ENCODE results near the gene MAPRE3.

The MAPRE3 gene

DNA sequence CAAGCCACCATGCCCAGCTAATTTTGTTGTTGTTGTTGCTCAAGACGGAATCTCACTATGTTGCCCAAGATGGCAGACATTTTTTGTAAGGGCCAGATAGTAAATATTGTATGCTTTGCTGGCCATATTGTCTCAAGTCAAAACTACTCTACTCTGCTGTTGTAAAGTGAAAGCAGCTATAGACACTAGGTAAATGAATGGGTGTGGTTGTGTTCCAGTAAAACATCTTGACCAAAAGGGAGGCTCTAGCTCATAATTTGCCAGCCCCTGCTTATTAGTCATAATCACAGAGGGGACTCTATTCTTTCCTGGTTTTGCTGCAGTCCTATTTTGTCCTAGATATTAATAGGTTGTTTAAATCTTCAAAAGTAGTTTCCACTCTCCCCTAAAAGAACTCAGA is 24.5 kb downstream of the MAPRE3 start:
- TF ChIP-seq, protein P1, sequence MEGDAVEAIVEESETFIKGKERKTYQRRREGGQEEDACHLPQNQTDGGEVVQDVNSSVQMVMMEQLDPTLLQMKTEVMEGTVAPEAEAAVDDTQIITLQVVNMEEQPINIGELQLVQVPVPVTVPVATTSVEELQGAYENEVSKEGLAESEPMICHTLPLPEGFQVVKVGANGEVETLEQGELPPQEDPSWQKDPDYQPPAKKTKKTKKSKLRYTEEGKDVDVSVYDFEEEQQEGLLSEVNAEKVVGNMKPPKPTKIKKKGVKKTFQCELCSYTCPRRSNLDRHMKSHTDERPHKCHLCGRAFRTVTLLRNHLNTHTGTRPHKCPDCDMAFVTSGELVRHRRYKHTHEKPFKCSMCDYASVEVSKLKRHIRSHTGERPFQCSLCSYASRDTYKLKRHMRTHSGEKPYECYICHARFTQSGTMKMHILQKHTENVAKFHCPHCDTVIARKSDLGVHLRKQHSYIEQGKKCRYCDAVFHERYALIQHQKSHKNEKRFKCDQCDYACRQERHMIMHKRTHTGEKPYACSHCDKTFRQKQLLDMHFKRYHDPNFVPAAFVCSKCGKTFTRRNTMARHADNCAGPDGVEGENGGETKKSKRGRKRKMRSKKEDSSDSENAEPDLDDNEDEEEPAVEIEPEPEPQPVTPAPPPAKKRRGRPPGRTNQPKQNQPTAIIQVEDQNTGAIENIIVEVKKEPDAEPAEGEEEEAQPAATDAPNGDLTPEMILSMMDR (IDR thresholded peaks at IDR 0.05; ENCODE audit: low read depth, low read length) = no peak
- TF ChIP-seq EZH2phosphoT487 (IDR thresholded peaks at IDR 0.05; ENCODE audit: low read depth) = no peak

DNA sequence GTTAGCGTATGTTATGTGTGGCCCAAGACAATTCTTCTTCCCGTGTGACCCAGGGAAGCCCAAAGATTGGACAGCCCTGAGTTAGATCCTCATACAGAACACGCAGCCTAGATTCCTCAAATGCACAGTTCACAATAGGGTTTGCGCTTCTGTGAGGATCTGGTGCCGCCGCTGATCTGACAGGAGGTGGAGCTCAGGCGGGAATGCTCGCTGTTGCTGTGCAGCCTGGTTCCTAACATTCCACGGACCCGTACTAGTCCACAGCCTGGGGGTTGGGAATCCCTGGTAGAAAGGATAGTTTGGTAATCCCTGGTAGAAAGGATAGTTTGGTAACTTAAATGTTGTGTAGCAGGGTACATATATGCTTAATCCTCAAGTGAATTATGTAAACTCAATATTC is 27.0 kb downstream of the MAPRE3 start:
- no peak overlapping the region for H3K4me2 ChIP-seq (ENCODE audit: low read length)

More for the DNA sequence above, 24.5 kb downstream of the MAPRE3 start:
- H2AFZ ChIP-seq (ENCODE audit: low read depth, low read length) = no peak overlapping the region
- no peaks in the 10 kb centered on the region for H4K20me1 ChIP-seq (ENCODE audit: insufficient read depth, low read length)
- no peak overlapping the region for H3K4me3 ChIP-seq (ENCODE audit: low read length)
- no peaks in the 10 kb centered on the region for H3K36me3 ChIP-seq (replicated peaks; ENCODE audit: low read depth, low read length)
- no peaks in the 10 kb centered on the region for H3K4me1 ChIP-seq (ENCODE audit: low read length)
- H3K79me2 ChIP-seq (ENCODE audit: low read length) = no peaks in the 10 kb centered on the region
- H3K4me2 ChIP-seq (ENCODE audit: low read length) = no peak overlapping the region
- peaks cover 16% of the 10 kb centered on the region for H3K27me3 ChIP-seq (ENCODE audit: low read depth, low read length)
- H3K9ac ChIP-seq (ENCODE audit: low read length) = no peak overlapping the region
- no peak overlapping the region for H3K27ac ChIP-seq (ENCODE audit: low read length)
- H3K9me3 ChIP-seq (ENCODE audit: insufficient read depth, low read length) = no peaks in the 10 kb centered on the region

DNA sequence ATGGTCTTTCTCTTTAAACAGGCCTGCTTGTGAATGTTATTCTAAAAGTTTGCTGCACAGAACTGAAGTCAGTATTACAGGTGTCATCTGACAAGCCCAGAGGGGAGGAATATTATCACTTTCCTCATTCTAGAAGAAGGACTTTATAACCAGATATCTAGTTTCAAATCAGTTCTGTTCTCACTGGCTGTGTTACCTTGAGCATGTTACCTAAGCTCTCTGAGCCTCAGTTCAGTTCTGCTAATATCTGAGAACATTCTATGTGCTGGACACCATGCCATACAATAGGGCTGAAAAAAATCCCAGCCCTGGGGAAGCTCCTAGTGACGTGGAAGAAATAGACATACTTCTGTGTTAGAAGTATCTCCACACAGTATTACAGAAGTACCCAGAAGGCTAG is 27.9 kb downstream of the MAPRE3 start:
- Histone ChIP-seq H3K27ac (ENCODE audit: low read length) (no peak overlapping the region), H3K79me2 (ENCODE audit: low read length) (no peaks in the 10 kb centered on the region), H3K4me1 (ENCODE audit: low read length) (peaks cover 13% of the 10 kb centered on the region), H3K9me3 (ENCODE audit: insufficient read depth, low read length) (no peaks in the 10 kb centered on the region), H3K9ac (ENCODE audit: low read length) (no peak overlapping the region), H3K36me3 (replicated peaks; ENCODE audit: low read depth, low read length) (no peaks in the 10 kb centered on the region), H3K4me3 (ENCODE audit: low read length) (no peak overlapping the region), H3K27me3 (ENCODE audit: low read depth, low read length) (peaks cover 16% of the 10 kb centered on the region), H2AFZ (ENCODE audit: low read depth, low read length) (no peak overlapping the region), H3K4me2 (ENCODE audit: low read length) (no peak overlapping the region), H4K20me1 (ENCODE audit: insufficient read depth, low read length) (no peaks in the 10 kb centered on the region)
- TF ChIP-seq EZH2phosphoT487 (IDR thresholded peaks at IDR 0.05; ENCODE audit: low read depth) = no peak
- TF ChIP-seq, protein P1 (IDR thresholded peaks at IDR 0.05; ENCODE audit: low read depth, low read length) = no peak

More for the DNA sequence above, 27.0 kb downstream of the MAPRE3 start:
- H3K9me3 ChIP-seq (ENCODE audit: insufficient read depth, low read length) = no peaks in the 10 kb centered on the region
- H3K79me2 ChIP-seq (ENCODE audit: low read length) = no peaks in the 10 kb centered on the region
- peaks cover 5% of the 10 kb centered on the region for H3K4me1 ChIP-seq (ENCODE audit: low read length)
- no peaks in the 10 kb centered on the region for H3K36me3 ChIP-seq (replicated peaks; ENCODE audit: low read depth, low read length)
- no peaks in the 10 kb centered on the region for H4K20me1 ChIP-seq (ENCODE audit: insufficient read depth, low read length)
- no peak overlapping the region for H3K4me3 ChIP-seq (ENCODE audit: low read length)
- TF ChIP-seq, protein P1 (IDR thresholded peaks at IDR 0.05; ENCODE audit: low read depth, low read length) = no peak
- TF ChIP-seq EZH2phosphoT487 (IDR thresholded peaks at IDR 0.05; ENCODE audit: low read depth) = no peak
- peaks cover 16% of the 10 kb centered on the region for H3K27me3 ChIP-seq (ENCODE audit: low read depth, low read length)
- H3K9ac ChIP-seq (ENCODE audit: low read length) = no peak overlapping the region
- no peak overlapping the region for H2AFZ ChIP-seq (ENCODE audit: low read depth, low read length)
- H3K27ac ChIP-seq (ENCODE audit: low read length) = no peak overlapping the region

DNA sequence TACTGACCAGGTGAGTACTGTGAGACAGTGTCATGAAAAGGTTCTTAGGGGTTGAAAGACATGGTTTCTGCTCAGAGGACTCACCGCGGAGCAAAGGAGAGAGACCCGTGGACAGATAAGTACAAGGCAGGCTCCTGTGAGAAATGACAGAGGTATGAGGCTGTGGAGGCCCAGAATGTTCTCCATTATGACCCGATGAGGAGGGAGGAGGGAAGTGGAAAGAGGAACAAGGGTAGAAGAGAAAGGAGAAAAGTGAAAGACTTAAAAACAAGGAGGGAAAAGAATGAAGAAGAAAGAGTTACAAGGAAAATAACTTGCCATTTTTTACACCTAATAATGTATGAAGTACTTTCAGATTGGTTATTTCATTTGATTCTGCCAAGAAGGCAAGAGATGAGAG is 29.8 kb downstream of the MAPRE3 start:
- Histone ChIP-seq H3K9ac (ENCODE audit: low read length) (no peak overlapping the region), H3K27me3 (ENCODE audit: low read depth, low read length) (peaks cover 11% of the 10 kb centered on the region; the same call in 1 of the 2 replicates), H3K4me1 (ENCODE audit: low read length) (peaks cover 24% of the 10 kb centered on the region), H3K36me3 (replicated peaks; ENCODE audit: low read depth, low read length) (no peaks in the 10 kb centered on the region), H3K27ac (ENCODE audit: low read length) (no peak overlapping the region), H3K4me3 (ENCODE audit: low read length) (no peak overlapping the region), H3K79me2 (ENCODE audit: low read length) (no peaks in the 10 kb centered on the region), H4K20me1 (ENCODE audit: insufficient read depth, low read length) (no peaks in the 10 kb centered on the region), H3K9me3 (ENCODE audit: insufficient read depth, low read length) (no peaks in the 10 kb centered on the region), H3K4me2 (ENCODE audit: low read length) (no peak overlapping the region), H2AFZ (ENCODE audit: low read depth, low read length) (no peak overlapping the region)
- TF ChIP-seq, protein P1 (IDR thresholded peaks at IDR 0.05; ENCODE audit: low read depth, low read length) = no peak
- no peak for TF ChIP-seq EZH2phosphoT487 (IDR thresholded peaks at IDR 0.05; ENCODE audit: low read depth)
